IPS-18c (cell line): Measurements from ENCODE around the gene SRGAP2B.
"Not testable (repeated sequence)": the region's sequence is repeated elsewhere in the genome, so short reads cannot be mapped to it uniquely, and the experiment has no call there.

Experiments
- H3K4me3 ChIP-seq: 2 replicates; pipeline ENCODE4 v1.7.0; 2013; ENCODE audit warnings: low read depth, mild to moderate bottlenecking, low read length, moderate library complexity; ENCODE audit not compliant: insufficient read depth
- H3K9me3 ChIP-seq: one replicate; pipeline ENCODE4 v1.6.1; 2013; ENCODE audit warnings: mild to moderate bottlenecking, low read length, moderate library complexity; ENCODE audit not compliant: control insufficient read depth, insufficient read depth

The SRGAP2B gene

DNA sequence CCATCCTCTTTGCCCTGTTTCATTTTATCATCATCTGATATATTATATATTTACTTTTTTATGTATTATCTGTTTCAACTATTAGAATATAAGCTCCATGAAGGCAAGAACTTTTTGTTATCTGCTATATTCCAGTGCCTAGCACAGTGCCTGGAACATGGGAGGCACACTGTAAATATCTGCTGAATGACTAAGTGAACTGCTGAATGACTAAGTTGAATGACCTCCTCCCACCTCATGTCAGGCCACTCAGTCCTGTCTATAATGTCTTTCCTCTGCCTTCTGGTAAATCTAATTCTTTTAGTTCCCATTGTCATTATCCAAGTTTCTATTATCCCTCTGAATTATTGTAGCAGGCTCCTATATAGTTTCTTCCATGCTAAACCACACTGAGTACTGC is 156.5 kb downstream of the SRGAP2B start:
- not testable (repeated sequence) for H3K9me3 ChIP-seq, H3K4me3 ChIP-seq

DNA sequence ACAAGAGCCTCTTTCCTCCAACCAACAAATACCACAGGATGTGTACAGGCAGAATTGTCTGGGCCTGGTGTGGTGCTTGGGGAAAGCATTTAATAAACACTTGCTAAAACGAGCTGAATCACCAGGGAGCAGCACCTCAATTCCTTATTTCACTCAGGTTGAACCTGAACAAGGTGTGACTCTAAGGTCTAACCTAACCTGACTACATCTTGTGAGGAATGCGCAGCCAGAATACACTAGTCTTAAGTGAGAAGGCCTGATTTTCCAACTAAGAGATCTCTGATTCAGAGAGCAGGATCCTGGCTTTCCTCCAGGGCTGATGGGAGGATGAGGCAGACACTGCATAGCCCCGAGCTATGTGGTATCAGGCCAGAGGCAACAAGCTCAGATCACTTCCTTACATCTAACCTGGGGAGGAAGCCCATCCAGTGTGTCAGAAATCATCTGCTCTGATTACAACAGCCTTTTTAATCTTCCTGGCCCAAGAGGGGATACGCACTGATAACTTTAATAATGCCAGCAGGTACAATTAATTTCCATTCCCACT is 158.9 kb downstream of the SRGAP2B start:
- H3K4me3 ChIP-seq, H3K9me3 ChIP-seq: not testable (repeated sequence)

DNA sequence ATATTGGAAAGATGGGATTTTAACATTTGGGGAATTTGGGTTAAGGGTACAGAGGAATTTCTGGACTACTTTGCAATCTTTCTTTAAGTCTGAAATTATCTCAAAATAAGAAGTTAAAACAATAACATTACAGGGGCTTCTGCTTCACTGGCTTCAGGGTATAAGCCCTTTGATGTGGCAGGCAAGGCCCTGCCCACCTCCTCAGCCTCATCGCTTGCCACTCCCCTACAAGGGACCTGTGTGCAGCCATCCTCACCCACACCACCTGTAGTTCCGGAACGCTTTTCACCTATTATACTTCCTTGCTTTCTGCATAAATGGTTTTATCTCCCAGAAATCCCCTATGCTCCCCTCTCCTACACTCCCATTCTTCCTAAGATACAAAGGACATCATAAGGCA is 159.8 kb downstream of the SRGAP2B start:
- not testable (repeated sequence) for H3K4me3 ChIP-seq, H3K9me3 ChIP-seq

DNA sequence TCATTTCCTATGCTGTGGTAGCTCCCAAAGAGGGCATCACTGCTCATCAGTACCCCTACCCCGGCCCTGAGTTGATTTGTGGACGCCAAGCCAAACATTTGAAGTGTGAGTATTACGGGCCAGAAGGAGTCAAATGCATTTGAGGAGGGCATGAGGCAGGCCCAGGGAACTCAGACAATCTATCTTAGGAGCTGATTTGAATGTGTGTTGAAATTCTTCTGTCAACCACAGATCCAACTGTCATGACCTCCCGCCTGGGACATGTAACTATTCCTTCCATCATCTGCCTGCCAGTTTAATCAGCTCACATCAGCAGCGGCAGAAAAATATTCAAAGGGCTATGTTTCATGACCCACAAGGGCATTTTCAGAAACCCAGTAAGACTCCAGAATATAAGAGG is 162.1 kb downstream of the SRGAP2B start:
- H3K4me3 ChIP-seq, H3K9me3 ChIP-seq: not testable (repeated sequence)

DNA sequence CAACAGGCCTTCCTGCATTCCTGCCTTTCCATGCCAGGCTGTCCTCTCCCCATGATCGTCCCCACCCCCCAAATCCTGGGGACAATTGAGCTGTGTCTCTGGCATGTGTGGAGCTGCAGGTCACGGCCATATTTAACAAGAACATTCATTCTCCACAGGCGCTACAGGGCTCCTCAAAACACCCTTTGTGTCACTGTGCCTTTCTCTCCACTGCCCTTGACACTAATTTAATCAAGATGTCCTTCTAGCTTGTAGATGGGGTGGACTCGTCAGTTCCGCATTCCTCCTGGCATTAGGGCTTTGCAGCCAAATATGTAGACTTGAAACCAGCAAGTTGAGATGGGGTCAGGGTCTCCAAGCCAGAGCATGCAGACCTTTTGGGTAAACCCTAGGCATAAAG is 163.0 kb downstream of the SRGAP2B start:
- H3K9me3 ChIP-seq, H3K4me3 ChIP-seq: not testable (repeated sequence)

DNA sequence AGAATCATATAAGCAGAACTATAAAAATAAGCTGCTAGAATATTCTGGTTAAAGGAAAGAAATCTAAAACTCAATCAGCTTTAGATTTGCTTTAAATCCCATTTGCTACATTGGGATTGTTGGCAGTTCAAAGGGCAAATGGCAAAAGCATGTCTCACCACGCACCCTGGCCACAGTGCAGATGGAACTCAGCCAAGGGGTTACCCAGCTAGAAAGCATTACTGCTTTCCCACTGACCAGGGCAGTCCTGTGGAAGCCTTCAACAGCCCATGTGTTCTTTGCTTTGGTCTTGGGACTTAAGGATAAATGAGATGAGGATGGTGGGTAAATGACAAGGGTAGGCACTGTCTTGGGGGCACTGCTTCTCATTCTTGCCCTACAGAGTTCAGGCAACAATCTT is 163.6 kb downstream of the SRGAP2B start:
- not testable (repeated sequence) for H3K4me3 ChIP-seq, H3K9me3 ChIP-seq

DNA sequence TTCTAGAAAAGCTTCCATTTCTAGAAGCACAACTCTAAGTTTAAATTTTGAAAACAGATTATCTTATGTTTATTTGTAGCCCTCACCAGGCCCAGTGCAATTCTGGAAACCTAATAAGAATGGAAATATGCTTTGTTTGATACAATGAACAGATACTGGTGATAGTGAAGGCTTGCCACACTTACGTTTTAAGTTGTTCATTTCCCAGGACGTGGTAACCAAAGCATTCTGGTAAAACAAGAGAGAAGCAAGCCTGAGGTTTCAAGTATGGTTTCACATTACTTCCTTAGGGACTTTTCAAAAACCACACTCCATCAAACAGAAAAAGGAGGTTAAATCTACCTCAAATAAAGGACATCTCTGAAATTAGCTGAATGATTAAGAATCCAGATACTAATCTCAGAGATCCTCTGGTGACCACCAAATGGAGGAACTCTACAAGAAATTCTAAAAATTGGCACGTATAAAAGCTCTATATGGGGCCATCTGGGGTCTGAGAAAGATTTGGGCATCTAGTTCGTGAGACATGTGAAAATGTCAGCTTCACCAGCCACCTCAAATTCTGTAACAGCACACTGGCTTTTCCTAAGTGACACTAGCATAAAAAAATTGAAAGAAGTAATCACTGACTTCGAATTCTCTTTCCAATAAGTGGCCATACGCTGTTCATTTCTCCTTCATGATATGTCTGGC is 164.9 kb downstream of the SRGAP2B start:
- not testable (repeated sequence) for H3K9me3 ChIP-seq, H3K4me3 ChIP-seq

DNA sequence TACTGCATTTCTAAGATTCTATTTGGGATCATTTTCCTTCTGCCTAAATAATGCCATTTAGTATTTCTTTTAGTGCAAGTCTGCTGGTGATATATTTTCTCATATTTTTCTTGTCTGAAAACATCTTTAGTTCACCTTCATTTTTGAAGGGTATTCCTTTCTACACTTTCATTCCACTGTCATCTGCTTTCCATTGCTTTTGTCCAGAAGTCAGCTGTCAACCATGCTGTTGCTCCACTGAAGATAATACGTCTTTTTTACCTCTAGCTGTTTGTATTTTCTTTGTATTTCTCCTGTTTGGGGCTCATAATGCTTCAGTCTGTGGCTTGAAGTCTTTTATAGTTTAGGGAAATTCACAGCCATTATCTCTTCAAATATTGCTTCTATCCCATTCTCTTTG is 167.8 kb downstream of the SRGAP2B start:
- not testable (repeated sequence) for H3K4me3 ChIP-seq, H3K9me3 ChIP-seq

DNA sequence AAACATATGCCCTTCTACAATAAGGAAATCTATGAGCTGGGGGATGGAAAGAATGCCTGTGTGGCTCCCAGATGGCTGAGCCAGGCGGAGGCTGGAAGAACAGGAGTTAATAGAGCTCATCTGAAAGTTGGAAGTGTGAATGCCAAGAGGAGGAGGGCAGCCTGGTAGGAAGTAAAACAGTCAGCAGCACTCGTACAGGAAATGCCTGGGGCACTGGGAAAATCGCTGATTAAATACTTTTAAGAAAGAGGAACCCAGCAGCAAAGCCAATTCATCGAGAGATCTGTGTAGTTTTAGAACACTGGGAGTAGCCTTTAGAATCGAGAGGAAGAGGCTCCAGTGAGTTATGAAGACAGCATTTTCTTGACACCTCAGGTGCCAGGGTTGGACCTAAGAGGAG is 171.5 kb downstream of the SRGAP2B start:
- not testable (repeated sequence) for H3K9me3 ChIP-seq, H3K4me3 ChIP-seq

DNA sequence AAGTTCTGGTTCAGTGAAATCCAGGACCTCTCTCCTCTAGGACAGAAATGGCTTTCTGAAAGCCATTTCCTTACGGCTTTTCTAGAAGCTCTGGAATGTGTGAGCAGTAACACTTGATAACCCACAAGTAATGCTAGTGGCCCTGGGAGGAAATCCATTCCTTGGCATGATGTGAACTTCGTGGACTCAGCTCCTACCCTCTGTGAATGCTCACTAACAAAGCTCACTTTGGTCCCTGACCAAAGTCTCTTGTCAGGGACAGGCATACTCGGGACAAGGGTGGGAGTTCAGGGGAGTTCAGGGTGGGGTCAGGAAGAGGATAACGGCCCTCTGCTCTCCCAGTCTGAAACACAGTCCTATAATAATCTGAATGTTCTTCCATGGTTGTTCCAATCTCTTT is 172.3 kb downstream of the SRGAP2B start:
- not testable (repeated sequence) for H3K9me3 ChIP-seq, H3K4me3 ChIP-seq

DNA sequence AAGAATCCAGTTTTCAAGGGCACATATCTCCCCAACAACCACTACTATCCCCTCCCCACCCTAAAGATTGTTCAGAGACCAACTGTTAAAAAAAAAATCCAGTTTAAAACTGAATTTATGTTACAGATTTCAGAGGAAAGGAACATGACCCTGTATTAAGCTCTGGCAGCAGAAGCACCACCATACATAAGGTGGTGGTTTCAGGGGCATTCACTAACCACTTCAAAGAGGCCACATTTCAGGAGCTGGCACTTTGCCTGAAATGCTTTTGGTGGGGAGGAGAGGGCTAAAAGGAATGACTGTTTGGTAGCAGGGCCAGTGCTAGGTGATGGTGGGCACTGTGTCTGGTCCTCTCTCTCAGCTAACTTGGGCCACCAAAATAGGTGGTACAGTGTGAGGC is 176.0 kb downstream of the SRGAP2B start:
- not testable (repeated sequence) for H3K9me3 ChIP-seq, H3K4me3 ChIP-seq

DNA sequence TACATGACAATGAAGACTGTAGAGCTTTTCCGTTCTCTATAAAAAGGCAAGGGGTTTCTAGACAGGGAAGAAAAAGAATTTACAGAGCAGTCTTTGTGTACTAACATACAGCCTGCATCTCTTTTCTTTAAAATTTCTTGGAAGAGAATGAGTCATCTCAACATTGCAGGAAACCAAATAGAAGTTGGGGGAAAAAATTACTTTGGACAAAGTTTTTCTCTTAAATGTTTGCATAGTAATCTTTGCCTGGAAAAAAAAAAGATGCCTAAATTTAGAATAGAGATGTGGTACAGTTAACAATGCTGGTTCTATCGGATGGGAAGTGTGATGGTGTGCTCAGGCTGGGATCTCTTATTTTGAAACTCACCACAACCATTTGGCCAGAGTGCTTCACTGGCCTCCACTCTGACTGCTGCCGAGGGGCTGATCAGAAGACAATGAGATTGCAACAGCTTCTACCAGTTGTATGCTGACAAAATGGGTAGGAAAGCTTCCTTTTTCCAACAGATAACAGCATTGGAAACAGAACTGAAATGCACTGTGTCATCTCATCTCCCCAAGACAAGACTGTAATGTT is 177.0 kb downstream of the SRGAP2B start:
- H3K9me3 ChIP-seq, H3K4me3 ChIP-seq: not testable (repeated sequence)

DNA sequence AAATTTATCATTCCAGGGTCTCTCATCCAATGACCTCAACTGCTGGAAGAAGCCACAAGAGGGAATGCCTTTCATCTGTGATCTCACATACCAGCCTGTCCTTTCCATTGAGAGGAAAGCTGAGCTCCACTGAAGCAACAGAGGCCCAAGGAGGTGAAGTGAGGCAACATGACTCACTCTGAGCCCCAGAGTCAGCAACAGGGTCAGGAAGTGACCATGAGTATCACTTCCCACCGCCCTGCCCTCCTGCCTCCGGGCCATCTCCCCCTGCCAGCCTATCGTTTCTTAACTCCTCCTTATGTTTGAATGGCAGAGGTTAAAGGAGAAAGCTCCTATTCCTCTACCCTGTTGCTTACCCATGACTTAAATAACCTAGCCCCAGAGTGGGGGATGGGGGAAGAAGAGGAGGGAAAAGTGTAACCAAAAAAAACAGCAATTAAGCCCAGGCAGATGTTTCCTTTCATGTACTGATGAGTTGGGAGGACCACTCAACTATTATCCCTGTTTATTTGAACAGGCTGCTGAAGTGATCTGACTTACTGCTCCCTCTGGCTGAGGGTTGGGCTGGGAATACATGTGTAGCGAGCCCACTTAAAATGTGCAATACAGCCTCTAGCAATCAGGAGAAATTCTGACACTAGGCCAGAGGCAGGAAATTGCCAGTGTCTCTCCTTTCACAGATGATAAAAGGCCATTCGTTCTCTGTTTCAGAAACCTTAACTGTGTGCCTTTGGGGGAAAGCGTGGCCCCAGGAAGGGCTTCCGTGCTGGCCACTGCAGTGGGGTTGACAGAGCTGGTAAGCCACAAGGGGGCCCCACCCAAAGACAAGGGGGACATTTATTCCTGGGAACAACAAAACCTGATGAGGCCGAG is 177.7 kb downstream of the SRGAP2B start:
- H3K4me3 ChIP-seq = not testable (repeated sequence)

DNA sequence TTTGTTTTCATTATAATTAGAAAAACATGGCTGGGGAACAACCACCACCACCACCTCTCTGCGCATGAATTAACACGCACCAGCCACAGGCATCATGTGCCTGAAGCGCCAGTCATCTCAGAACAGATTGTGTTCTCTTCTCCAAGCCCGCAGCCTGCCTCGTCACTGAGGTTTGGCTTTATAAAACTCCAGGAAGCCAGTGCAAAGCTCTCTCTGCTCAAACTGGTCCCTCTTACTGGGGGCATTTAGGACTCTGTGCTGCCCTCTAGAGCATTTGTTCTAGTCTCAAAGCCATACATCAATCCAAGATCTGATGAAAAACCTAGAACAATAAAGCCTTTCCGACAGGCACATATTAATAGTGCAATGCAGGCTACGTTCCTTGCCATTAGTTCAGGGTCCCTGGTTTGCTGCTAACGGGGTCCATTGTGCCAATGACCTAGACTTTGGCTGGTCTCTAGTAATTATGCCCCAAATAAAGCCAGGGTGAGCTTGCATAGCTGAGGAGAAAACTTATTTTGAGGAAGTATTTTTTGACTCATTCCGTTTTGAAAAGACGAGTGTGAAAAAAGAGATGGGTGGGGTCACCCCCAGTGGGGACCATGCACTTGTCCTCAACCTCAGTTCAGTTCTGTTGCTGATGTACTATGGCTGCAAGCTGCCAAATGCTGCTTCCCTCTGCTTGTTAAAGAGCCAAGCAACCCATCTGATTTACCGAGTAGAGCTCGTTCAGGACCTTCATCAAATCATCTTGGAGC is 181.0 kb downstream of the SRGAP2B start:
- H3K4me3 ChIP-seq, H3K9me3 ChIP-seq: not testable (repeated sequence)

More for the DNA sequence above, 177.7 kb downstream of the SRGAP2B start:
- not testable (repeated sequence) for H3K9me3 ChIP-seq

DNA sequence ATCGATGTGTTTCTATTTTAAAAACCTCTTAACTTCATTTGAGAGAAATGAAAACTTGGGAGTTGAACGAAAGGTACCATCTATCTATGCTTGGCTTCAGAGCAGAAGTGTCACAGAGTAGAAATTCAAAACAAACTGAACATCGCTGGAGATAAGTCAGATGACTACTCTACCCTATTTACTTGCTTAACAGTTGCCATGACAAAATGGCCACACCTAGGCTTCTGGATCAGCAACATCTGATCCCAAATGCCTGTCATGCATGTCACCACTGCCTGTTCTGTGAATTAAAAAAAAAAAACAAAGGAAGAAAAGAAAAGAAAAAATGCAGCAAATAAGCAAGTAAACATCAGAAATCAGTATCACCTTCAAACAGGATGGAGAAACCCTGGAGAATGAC is 181.7 kb downstream of the SRGAP2B start:
- not testable (repeated sequence) for H3K9me3 ChIP-seq, H3K4me3 ChIP-seq

DNA sequence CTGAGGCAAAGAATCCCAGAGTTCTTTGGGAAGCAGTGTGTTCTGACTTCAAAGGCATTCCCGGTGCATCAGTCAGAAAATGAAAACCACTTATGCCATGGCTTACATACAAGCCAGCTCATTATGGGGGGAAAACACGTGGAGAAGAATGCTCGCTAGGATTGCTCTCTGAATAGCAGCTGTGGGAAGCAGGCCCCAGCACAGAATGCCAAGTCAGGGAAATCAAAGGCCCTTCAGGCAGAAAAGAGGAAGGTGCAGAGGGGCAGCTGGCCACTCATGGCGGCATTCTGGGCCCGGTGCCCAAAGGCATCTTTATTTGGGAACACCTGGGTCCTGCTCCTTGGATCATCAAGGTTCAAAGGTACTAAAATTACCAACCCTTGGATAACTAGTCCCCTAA is 184.4 kb downstream of the SRGAP2B start:
- H3K4me3 ChIP-seq, H3K9me3 ChIP-seq: not testable (repeated sequence)

DNA sequence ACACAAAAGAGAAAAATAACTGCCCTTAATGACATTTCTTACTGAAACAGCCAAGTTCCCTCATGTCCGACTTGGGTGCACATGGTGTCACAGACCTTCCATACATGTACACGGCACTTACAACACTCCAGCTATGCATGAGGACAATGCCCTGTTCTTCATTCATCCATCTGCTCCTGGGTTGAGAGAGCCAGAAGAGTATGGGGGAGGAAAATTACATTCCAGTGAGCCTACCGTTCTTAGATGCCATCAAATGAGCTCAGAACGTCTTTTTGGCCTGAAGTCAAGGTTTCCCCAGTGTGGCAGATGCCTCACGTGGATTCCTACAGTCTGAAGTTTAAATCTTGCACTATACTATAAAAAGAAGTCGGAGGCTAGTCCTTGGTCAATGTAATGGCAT is 194.3 kb downstream of the SRGAP2B start:
- not testable (repeated sequence) for H3K4me3 ChIP-seq, H3K9me3 ChIP-seq
